OCI-M1 (cell line): ENCODE measurements around the gene PIGN.

Experiments
- DNase-seq: peaks from one replicate; lab custom pipeline; 2025; lab: John Stamatoyannopoulos, UW

Gene PIGN

GRCh38 chr18:62186774-62187542 lies at the start of gene PIGN, which contains the start of gene RELCH:
PIGN (minus strand) TSS chr18:62187056; CDS start chr18:62161353, 25,703 bp downstream.
RELCH (plus strand) TSS chr18:62187255; CDS start chr18:62187506, 251 bp downstream.
- DNase-seq: peak; percentile 98

GRCh38 chr18:62236252-62236651 lies 49.4 kb upstream of the PIGN start:
- DNase-seq: peak; percentile 14

DNA sequence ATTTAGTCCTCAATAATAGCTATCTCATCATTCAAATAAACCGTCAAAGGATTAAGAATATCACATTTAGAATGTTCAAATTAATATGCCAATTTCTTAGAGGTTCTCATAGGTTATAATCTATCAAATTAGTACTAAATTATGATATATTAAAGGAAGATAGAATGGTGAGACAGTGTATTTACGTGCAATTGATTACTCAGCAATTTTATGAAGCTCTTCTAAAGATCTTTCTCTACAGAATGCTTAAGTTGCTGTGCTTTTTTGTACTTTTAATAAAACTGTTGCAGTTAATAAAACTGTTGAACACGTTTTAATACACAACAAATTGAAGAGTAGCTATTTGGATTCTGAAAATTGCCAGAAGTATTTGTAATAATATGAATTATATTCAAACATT lies 39.2 kb upstream of the PIGN start:
- no peak for DNase-seq

DNA sequence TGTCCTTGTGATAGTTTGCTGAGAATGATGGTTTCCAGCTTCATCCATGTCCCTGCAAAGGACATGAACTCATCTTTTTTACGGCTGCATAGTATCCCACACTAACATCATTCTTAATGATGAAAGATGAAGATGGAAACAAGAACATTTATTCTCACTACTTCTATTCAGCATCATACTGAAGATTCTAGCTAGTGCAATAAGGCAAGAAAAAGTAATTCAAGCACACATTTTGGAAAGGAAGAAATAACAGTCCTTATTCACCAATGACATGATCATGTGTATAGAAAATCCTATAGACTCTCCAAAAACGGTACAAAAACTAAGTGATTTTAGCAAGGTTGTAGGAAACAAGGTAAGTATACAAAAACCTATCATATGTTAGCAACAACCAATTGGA lies 37.4 kb upstream of the PIGN start:
- no peak for DNase-seq

- no peak for DNase-seq
Observed at GRCh38 chr18:62214790-62215189, 27.9 kb upstream of the PIGN start.

- no peak for DNase-seq
Observed at GRCh38 chr18:62211325-62211828, 24.5 kb upstream of the PIGN start.

GRCh38 chr18:62210138-62210537 lies 23.3 kb upstream of the PIGN start:
- DNase-seq: no peak

DNA sequence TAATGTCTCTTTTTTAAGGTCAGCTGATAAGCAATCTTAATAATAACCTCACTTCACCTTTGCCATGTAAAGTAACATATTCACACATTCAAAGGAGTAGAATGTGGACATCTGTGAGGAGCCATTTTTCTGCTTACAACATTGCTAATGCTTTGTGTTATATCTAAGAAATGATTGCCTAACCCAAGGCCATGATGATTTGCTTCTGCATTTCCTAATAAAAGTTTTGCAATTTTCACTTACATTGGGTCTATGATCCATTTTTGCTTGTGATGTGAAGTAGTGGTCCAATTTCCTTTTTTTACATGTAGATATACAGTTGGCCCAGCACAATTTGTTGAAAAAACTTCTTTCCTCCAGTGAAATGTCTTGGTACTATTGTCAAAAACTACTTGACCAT lies 22.2 kb upstream of the PIGN start:
- peak; percentile 63 for DNase-seq

GRCh38 chr18:62206593-62206992 lies 19.7 kb upstream of the PIGN start:
- no peak for DNase-seq

GRCh38 chr18:62205824-62206223 lies 19.0 kb upstream of the PIGN start:
- no peak for DNase-seq

DNA sequence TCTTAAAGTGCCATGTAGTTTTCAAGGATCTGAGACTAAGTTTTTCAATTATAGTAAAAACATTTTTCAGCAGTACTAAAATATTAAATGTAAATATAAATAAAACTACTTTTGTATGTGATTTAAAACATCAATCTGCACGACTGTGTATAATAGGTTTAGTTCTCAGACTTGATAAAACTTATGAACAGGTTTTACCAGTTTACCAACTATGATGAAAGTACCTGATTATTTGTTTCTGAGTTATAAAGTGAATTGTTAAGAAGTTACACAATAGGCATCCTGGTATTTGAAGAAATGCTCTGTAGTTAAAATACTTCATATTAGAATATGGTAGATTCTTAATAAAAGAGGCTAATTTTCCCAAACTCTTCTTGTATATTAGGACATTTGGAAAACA lies 15.0 kb upstream of the PIGN start:
- DNase-seq: no peak

DNA sequence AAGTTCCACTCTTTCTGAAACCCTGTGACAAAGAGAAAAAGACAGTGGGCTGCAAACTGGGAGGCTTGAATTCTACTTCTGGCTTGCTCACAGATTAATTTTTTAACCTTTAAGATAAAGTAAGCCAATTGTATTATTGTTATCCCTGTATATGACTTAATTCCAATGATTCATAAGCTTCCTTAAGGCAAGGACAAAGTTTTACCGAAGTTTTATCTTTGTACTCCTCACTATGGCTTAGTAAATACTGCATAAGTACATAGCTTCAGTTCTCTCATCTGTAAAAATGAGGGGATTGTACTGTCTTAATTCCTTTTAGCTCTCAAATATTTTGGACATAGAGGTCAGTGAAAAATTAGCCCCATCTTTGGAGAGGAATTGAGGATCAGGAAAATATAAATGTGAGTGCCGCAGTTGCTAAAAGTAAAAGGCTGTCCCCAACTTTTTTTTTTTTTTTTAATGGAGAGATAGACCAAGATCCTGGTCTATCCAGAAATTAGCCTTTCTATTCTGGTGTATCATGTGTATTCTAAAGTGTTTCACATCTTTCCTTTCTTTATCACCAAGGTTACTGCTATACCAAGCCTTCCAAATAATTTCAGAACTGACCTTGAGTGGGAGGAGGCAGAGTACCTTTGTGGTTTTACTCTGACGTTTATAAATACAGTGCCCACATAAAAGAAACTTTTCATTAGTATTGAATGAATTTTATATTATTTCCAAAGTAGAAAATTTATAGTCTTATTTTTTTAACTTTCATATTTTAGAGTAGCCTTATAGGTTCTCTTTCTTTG lies 13.5 kb upstream of the PIGN start:
- no peak for DNase-seq

DNA sequence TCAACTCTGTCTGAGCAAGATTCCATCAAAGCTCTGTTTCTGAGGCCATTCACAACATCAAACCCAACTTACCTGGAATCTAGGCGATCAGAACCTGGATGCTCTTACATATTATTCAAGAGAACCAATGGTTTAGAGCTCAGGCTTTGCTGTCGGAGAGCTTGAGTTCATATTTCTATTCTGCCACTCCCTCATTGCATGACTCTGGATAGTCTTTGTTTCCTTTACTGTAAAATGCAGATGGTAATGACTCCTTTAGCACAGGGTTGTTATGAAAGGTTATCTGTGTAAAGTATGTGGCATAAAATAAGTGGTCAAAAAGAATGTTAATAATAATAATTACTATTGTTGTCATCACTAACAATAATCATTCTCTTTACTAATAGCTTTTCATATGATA lies 12.8 kb upstream of the PIGN start:
- DNase-seq: no peak

DNA sequence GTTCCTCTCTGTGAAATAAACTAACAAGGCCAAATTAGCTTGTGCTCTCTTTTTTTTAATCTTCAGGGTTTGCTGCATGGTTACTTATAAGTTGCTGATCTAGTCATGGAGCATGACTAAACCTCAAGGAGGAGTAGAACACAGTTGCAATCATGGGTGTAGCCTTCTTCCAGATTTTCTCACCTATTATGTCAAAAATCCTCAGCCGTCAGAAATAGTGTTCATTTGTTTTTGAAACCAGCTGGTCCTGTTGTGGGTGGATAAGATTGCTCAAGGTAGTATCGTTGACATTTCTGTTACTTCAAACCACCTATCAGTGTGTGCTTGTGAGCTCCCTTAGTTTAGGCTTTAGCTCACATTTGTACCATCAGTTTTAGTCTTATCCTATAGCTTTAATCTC lies 11.4 kb upstream of the PIGN start:
- DNase-seq: no peak

DNA sequence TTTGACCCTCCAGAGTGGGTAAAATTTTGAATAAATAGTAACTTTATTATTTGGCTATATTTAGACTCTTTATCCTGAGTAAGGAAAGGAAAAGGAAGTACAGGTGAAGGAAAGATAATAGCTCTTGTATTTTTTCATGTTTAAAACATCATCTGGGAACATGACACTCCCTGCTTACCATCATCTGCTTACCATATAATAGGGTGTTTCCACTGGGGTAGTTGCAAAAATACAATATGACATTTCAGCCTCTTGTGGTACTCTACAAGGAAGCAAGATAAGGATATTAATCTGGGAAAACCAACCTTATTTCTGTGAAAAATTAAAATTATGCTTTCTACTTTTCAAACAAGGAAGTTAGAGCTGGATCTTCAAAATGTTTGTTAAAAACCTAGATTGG lies 10.1 kb upstream of the PIGN start:
- peak; percentile 7 for DNase-seq

GRCh38 chr18:62196079-62196478 lies 9.2 kb upstream of the PIGN start:
- no peak for DNase-seq

- DNase-seq: no peak
Observed at GRCh38 chr18:62189208-62189607, 2.4 kb upstream of the PIGN start.

DNA sequence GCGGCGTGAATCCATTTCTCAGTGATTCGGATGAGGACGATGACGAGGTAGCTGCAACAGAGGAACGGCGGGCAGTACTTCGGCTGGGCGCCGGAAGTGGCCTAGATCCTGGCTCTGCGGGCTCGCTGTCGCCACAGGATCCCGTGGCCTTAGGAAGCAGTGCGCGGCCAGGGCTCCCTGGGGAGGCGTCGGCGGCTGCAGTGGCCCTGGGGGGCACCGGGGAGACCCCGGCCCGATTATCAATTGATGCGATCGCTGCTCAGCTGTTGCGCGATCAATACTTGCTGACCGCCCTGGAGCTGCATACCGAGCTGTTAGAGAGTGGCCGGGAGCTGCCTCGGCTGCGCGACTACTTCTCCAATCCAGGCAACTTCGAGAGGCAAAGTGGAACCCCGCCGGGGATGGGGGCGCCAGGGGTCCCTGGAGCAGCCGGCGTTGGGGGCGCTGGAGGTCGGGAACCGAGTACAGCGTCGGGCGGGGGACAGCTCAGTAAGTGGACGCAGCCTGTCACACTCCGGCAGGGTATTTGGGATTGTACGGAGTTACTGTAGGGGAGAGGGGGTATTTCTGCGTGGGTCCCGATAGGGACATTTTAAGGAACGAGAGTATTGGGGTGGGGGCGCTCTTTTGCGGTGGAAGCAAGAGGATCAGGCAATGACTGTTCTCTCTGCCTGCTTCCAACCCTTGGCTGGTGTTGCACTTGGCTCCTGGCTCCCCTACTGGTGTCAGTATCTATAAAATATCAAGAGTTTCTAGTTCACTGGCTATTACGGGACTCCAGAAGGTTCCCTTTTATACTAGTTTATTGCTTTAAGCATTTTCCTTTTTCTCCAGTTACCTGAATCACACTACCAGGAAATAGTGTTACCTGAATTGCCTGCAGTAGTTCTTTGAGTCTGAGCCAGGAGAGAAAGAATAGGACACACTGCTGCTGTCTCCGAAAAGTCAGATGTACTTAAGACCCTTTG lies 971 bp upstream of the PIGN start:
- DNase-seq: peak; percentile 64

GRCh38 chr18:62186499-62186773 lies 420 bp downstream of the PIGN start:
- DNase-seq: peak; percentile 84

- DNase-seq: peak; percentile 75
Observed at GRCh38 chr18:62183578-62184195, 3.2 kb downstream of the PIGN start.

GRCh38 chr18:62182220-62182619 lies 4.6 kb downstream of the PIGN start:
- no peak for DNase-seq

DNA sequence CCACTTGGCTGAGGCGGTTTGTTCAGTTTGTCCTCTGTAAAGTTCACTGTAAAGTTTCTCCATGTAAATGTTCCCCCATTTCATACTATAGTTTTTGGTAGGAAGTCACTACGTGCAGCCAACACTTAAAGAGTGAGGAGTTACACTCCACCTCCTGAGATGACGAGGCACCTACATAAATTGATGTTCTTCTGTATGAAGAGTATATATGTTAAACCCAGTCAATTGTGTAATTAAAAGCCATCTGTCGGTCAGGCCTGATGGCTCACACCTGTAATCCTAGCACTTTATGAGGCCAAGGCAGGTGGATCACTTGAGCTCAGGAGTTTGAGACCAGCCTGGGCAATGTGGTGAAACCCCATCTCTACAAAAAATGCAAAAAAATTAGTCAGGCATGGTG lies 7.6 kb downstream of the PIGN start:
- no peak for DNase-seq
